ENCODE results near the gene DOCK3.

The DOCK3 gene

DNA sequence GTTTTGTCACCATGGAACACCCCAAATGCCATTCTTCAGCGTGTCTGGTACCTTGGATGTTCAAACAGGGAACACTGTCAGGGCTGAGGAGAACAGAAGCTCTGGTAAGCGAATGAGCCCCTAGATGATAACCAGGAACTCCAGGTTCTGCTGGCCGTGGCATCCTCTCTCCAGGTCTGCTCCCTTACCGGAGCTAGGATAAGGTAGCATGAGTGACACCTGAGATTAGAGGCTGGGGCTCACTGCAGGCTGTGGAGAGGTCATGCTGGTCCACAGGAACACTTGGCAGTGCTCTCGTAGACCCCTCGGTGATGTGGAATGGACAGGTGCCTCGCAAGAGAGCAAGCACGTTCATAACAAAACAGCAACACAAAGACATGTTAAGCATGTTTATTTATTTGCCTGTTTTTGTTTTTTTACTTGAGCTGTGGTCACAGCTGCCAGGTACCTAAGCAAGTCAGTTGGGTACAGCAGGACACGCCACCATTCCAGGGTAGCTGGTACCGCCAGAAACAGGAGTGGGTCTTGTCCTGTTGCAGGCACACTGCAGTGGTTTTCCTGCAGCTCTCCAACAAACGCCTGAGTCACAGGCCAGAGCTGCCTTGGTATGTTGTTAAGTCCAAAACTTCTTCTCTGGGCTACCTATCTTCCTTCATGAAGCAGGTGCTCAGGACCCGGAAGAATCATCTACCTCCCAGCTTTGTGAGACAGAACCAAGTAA lies 720.9 kb downstream of the DOCK3 start:
- DNase-seq (ENCODE audit: extremely low read depth in 1 of 2, low read depth in 1 of 2), result no peak

DNA sequence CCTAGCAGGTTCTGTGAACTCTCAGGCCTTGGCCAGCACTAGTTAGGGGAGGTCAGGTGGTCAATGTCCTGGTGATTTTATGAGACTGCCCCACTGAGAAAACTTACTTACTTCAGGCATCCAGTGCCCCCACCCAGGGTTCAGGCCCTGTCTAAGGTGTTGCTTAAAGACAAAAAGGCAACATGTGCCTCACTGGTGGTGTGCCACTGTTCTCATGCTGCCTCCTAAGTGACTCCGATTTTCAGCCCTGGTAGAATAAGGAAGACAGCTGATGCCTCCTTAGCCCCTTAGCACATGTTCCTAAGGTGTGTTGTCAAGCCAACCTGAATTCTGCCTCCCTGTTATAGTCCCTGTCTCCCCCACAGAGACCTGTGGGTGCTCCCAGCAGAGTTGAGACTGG lies 721.7 kb downstream of the DOCK3 start:
- no peak for DNase-seq (ENCODE audit: extremely low read depth in 1 of 2, low read depth in 1 of 2)

DNA sequence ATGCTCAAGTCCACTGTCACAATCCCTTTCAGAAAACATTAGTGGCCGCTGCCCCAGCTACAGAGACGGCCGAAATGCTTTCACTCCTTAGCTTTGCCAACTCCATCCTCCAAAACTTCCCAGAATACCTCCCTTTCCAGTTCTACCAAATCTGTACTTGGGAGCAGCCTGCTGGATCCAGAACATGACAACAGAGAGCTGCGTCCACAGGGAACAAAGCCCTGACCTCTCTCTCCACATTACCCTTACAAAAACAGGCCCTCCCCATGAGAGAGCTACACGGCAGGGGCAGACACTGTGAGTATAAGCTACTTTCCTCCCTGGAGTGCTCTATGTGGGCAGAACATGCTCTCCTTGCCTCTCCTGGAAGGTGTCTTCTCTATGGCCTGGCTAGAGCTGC lies 722.7 kb downstream of the DOCK3 start:
- no peak for DNase-seq (ENCODE audit: extremely low read depth in 1 of 2, low read depth in 1 of 2)

DNA sequence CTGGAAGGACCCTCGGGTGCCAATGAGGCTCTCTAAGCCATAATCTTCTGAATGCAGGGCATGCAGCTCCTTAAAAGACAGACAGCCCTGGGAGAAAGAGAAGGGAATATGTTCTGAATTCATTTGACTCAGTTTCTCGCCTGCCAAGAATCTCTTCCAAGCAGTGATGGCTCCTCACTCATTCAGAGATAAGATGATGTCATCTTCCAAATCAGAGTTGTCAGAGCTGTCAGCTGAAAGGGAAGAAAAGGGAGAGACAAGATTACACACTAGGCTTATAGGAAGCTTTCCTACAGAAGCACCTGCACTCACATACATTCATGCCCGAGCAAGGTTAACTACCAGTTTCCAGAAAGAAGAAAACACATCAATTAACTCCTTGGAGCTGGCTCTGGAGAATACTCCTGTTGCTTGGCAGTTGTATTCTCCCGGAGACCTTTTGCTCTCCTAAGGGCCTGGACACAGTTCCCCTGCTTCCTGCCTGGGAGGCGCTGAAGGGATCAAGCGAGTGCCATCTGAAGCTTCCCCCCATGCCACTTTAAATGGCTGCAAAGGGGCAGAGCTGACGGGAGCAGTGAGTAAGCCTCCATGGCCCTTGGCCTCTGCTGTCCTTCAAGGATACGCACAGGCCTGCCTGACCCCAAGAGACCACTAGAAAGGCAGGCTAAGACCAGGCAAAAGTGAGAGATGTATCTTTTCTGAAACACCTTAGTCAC lies 724.0 kb downstream of the DOCK3 start:
- no peak for DNase-seq (ENCODE audit: extremely low read depth in 1 of 2, low read depth in 1 of 2)

DNA sequence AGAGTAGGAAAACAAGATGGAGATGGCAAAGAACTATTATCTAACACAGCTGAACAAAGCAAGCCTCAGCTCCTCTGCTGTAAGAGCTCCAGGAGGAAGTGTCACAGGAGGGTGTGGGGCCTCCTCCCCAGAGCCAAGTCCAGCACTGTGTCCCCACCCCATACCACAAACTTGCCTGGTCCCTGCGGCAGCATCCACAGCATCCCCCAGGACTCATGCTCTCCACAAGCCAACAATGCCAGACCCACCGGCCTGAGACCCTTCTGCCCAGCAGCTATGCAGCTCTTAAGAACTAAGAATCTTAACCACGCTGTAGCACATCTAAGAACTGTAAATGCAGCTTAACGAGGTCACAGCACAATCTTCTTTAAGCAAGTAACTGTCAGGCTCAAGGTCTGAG lies 725.4 kb downstream of the DOCK3 start:
- no peak for DNase-seq (ENCODE audit: extremely low read depth in 1 of 2, low read depth in 1 of 2)

DNA sequence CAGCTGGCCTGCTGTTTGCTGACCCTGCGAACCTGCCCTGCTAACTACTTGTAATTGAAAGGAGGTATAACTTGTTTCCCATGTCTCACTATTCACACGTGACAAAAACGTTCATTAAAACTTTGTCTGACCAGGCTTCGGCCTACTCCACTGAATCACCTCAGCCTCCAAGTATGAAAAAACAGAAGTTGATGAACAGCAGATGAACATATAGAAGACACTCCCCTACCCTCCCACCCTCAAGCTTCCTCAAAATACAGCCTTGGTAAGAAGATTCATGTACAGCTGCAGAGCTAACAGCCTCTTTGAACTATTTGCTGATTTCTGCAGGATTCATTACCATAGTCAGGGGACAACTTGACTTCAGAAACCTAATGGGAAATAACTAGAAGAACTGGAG lies 727.0 kb downstream of the DOCK3 start:
- no peak for DNase-seq (ENCODE audit: extremely low read depth in 1 of 2, low read depth in 1 of 2)

DNA sequence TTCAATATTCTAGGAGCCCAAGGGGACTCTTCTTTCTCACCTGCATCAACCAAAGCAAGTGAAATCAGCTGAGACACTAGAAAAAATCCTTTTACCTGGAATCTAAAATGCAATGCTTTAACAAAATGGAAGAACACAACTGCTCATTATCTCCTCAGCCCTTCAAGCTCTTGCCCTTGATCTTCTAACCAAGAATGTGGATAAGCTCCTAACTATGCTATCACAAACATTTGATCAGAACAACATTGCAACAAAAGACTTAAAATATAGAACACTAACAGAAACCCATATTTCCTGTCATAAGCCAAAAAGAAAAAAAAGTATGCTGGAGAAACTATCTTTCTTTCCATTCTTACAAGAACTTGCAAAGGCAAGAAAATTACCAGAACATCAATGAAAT lies 728.9 kb downstream of the DOCK3 start:
- no peak for DNase-seq (ENCODE audit: extremely low read depth in 1 of 2, low read depth in 1 of 2)

DNA sequence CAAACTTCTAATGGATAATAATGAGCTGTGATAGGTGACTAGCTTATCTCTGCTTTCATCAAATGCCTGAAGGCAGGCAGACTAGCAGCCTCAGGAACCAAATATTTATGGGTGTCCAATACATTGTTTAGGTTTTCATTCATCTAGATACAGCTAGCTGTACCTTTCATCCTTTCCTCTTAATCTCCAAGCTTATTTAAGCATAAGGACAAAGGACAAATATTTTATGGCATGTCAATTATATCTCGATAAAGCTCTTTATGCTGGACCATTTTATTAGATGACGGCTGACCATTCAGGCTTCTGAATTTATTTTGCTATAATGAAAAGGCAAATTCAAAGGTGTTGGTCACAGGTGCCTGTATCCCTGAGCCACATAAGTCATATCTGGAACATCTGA lies 733.3 kb downstream of the DOCK3 start:
- no peak for DNase-seq (ENCODE audit: extremely low read depth in 1 of 2, low read depth in 1 of 2)

DNA sequence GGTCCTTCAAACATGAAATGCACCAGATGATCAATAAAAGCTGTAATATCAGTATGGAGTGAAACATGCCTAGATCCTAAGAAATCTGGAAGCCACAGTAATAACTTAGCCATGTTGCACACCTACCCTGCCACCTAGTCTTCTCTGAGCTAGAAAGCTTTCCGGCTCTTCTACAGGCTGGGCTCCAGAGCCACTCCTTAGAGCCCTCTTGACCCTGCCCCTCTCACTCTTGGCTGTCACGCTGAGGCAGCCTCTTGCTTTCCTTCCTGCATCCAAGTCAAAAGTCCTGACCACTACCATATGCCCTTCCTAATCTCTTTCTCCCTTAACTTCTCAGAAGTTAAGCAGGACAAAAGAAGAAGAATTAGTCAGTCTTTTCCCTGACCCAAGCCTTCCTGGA lies 734.1 kb downstream of the DOCK3 start:
- no peak for DNase-seq (ENCODE audit: extremely low read depth in 1 of 2, low read depth in 1 of 2)

DNA sequence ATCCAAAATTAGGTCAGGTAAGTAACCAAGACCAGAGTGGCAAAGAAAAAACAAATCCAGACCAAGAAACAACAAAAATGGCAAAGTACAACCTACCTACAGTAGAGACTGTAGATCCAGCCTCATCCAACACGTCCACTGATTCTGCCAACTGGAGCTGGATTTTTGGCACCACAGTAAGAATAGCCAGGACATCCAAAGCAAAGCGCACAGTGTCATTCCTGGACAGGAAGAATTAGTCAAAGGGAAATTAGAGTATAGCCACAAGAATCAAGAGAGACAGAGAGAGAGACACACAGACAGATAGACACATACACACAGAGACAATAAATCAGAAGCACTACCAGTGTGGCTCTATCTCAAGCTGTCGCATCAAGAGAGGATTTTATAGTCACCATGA lies 747.5 kb downstream of the DOCK3 start:
- DNase-seq (ENCODE audit: extremely low read depth in 1 of 2, low read depth in 1 of 2), result no peak

DNA sequence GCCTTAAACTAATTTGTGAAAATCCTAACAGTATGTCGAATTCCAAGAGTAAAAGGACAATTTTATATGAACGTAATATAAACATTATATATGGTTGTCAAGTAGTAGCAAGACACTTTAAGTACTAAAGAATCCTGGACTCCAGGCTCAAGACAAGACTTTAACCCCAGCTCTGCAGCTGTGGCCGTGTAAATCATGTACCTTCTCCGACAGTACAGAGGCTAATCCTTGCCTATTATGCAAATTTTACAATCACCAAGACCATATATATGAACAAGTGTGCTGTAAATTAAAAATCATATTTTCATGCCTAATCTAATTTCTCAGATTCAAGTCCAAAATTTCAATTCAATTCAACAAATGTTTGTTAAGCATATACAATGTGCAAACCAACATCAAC lies 752.2 kb downstream of the DOCK3 start:
- DNase-seq (ENCODE audit: extremely low read depth in 1 of 2, low read depth in 1 of 2), result no peak

DNA sequence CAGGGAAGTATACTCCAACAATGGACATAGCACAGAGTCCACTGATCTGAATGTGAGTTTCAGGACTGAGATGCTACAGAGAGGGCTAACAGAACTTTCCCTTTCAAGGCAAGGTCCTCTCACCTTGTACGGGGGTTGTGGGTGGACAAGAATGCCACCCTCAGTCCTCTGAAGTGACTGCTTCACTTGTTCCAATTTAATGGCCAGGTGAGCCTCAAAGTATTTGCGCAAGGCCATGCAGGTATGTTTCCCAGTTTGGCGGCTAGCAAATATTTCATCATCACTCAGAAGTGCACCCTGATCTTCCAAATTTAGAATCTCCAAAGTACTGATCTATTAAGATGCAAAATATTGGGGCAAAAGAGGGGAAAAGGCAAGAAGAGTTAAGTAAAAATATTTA lies 754.4 kb downstream of the DOCK3 start:
- DNase-seq (ENCODE audit: extremely low read depth in 1 of 2, low read depth in 1 of 2), result no peak
